Liver (tissue), 9 donors: ENCODE measurements around the gene CDK19. TPM values are rescaled to one million over a fixed set of nuclear protein-coding genes. Genes with fewer than 3 reads are reported as not detected.

Source experiments
- DNase-seq: peaks from one replicate; pipeline ENCODE4 v3.0.0-alpha.2; 2017; ENCODE audit warnings: low spot score
- H3K27ac ChIP-seq, 2 donors: one replicate each; pipeline ENCODE4 v1.7.0; 2013; ENCODE audit warnings: inconsistent platforms in 2 of 2, low read length in 2 of 2, control low read depth in 1 of 2, low read depth in 1 of 2, mild to moderate bottlenecking in 1 of 2
- H3K27me3 ChIP-seq, 4 donors: one replicate each; pipeline versions ENCODE4 v1.6.1 to v1.7.0; 2013; ENCODE audit warnings: low read length in 3 of 4, inconsistent platforms in 1 of 4, mild to moderate bottlenecking in 1 of 4, moderate library complexity in 1 of 4; ENCODE audit not compliant: control insufficient read depth in 4 of 4, insufficient read depth in 4 of 4
- H3K36me3 ChIP-seq, 4 donors: one replicate each; pipeline versions ENCODE4 v1.6.1 to v1.7.0; 2013; ENCODE audit warnings: low read length in 3 of 4, mild to moderate bottlenecking in 3 of 4, low read depth in 1 of 4, moderate library complexity in 1 of 4; ENCODE audit not compliant: control insufficient read depth in 4 of 4, insufficient read depth in 3 of 4
- H3K4me1 ChIP-seq, 4 donors: one replicate each; pipeline versions ENCODE4 v1.6.1 to v1.7.0; 2013; ENCODE audit warnings: low read length in 3 of 4, mild to moderate bottlenecking in 3 of 4, moderate library complexity in 1 of 4; ENCODE audit not compliant: control insufficient read depth in 4 of 4, insufficient read depth in 4 of 4
- H3K4me3 ChIP-seq, 3 donors: one replicate each; pipeline versions ENCODE4 v1.6.1 to v1.7.0; 2013; ENCODE audit warnings: low read length in 3 of 3, control low read depth in 1 of 3, low read depth in 1 of 3, mild to moderate bottlenecking in 1 of 3
- H3K9ac ChIP-seq, 2 donors: one replicate each; pipeline ENCODE4 v1.7.0; 2013; ENCODE audit warnings: low read length in 2 of 2, mild to moderate bottlenecking in 2 of 2, moderate library complexity in 2 of 2, control low read depth in 1 of 2, low read depth in 1 of 2
- H3K9me3 ChIP-seq, 4 donors: one replicate each; pipeline versions ENCODE4 v1.6.1 to v1.7.0; 2013; ENCODE audit warnings: low read length in 3 of 4; ENCODE audit not compliant: control insufficient read depth in 4 of 4
- EGR1 ChIP-seq, 2 donors: IDR thresholded peaks; 2 replicates each; pipeline ENCODE4 v1.6.1; 2016 to 2018; ENCODE audit warnings: antibody characterized with exemption in 2 of 2, low read depth in 2 of 2
- FOXA1 ChIP-seq: IDR thresholded peaks from 2 replicates; pipeline ENCODE4 v1.6.1; 2016; ENCODE audit warnings: antibody characterized with exemption
- FOXA2 ChIP-seq: IDR thresholded peaks from 2 replicates; pipeline ENCODE4 v1.6.1; 2016; ENCODE audit warnings: antibody characterized with exemption
- GABPA ChIP-seq, 2 donors: IDR thresholded peaks in 1 of 2; conservative IDR thresholded peaks in 1 of 2; 2 replicates each; pipeline ENCODE4 v1.6.1; 2016; ENCODE audit warnings: antibody characterized with exemption in 2 of 2, mild to moderate bottlenecking in 1 of 2, moderate library complexity in 1 of 2
- HNF4A ChIP-seq, 2 donors: conservative IDR thresholded peaks; 2 replicates each; pipeline ENCODE4 v1.6.1; 2016; ENCODE audit warnings: antibody characterized with exemption in 2 of 2, mild to moderate bottlenecking in 2 of 2
- JUND ChIP-seq, 2 donors: IDR thresholded peaks; 2 replicates each; pipeline ENCODE4 v1.6.1; 2016; ENCODE audit warnings: antibody characterized with exemption in 2 of 2
- NR2F2 ChIP-seq: IDR thresholded peaks from 2 replicates; pipeline ENCODE4 v1.6.1; 2016; ENCODE audit warnings: antibody characterized with exemption
- RAD21 ChIP-seq, 2 donors: IDR thresholded peaks; 2 replicates each; pipeline ENCODE4 v1.6.1; 2016; ENCODE audit warnings: antibody characterized with exemption in 2 of 2, mild to moderate bottlenecking in 2 of 2
- RXRA ChIP-seq, 2 donors: IDR thresholded peaks; 2 replicates each; pipeline ENCODE4 v1.6.1; 2017 to 2018; ENCODE audit warnings: antibody characterized with exemption in 2 of 2, mild to moderate bottlenecking in 1 of 2
- SP1 ChIP-seq: IDR thresholded peaks from 2 replicates; pipeline ENCODE4 v1.6.1; 2018; ENCODE audit warnings: antibody characterized with exemption, mild to moderate bottlenecking
- TAF1 ChIP-seq: conservative IDR thresholded peaks from 2 replicates; pipeline ENCODE4 v1.6.1; 2016; ENCODE audit warnings: antibody characterized with exemption, mild to moderate bottlenecking
- YY1 ChIP-seq: IDR thresholded peaks from 2 replicates; pipeline ENCODE4 v1.6.1; 2016; ENCODE audit warnings: antibody characterized with exemption, mild to moderate bottlenecking
- WGBS: extraction: QIAGEN DNeasy Blood & Tissue Kit; methylation state at CpG from one replicate; pipeline ENCODE4 v1.1.7; 2013; 5-methylcytosine and 5-hydroxymethylcytosine counted together
- polyA plus RNA-seq, 2 donors: library from polyadenylated mRNA; stranded (reverse) in 1 of 2; unstranded in 1 of 2; fragments of 200-250 nt in 1 of 2; fragments of >200 nt in 1 of 2; fragmentation: Nextera tagmentation in 1 of 2; extraction: Ambion mirVana in 1 of 2; gene quantifications; one replicate each; pipeline versions ENCODE4 v1.2.1 to v1.2.3, GENCODE V29; 2013 to 2015
- total RNA-seq, 2 donors: library from RNA; depleted of rRNA; stranded (reverse); fragments of >200 nt; gene quantifications; one replicate each; pipeline ENCODE4 v1.2.3, GENCODE V29; 2014
- TF ChIP-seq, protein P1 (sequence below): IDR thresholded peaks from 2 replicates; pipeline ENCODE4 v1.6.1; 2016; ENCODE audit warnings: antibody characterized with exemption
- TF ChIP-seq, protein P2 (sequence below): fragments of 150-350 bp; IDR thresholded peaks from 2 replicates; pipeline ENCODE4 v1.5.1; 2017; ENCODE audit warnings: improper control_type of control experiment, low read depth, low read length; ENCODE audit not compliant: missing input control
- TF ChIP-seq, protein P3 (sequence below): IDR thresholded peaks from 2 replicates; pipeline ENCODE4 v1.6.1; 2016; ENCODE audit warnings: antibody characterized with exemption
- donor health status: healthy.
- donor health status: healthy.
- donor health status: healthy.
- donor health status: healthy.
- donor health status: healthy.

CDK19 gene
- total and polyA plus RNA-seq, 4 donors = 1.8 to 7.6 (median 3.9) TPM

DNA sequence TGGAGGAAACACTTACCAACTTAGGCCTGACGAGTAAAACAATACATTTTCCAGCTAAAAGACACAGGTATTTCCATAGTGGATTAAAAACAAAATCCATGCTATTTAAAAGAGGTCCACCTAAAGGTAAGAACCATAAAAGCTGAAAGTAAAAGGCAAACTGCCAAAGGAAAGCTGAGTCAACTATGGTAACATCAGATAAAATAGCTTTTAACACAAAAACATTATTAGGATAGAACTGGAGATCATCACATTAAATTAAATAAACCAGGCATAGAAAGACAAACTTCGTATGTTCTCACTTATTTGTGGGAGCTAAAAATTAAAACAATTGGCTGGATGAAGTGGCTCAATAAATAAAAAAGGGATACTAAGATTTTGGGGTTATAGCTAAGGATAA is 172.1 kb downstream of the CDK19 start:
- WGBS = 88% methylated on average over 2 of the region's 2 CpGs
- no peak for DNase-seq
- TF ChIP-seq HNF4A (conservative IDR thresholded peaks at IDR 0.05) = no peak
- TF ChIP-seq TAF1 = no peak
- TF ChIP-seq, protein P1, sequence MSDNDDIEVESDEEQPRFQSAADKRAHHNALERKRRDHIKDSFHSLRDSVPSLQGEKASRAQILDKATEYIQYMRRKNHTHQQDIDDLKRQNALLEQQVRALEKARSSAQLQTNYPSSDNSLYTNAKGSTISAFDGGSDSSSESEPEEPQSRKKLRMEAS = no peak
- TF ChIP-seq, protein P2, sequence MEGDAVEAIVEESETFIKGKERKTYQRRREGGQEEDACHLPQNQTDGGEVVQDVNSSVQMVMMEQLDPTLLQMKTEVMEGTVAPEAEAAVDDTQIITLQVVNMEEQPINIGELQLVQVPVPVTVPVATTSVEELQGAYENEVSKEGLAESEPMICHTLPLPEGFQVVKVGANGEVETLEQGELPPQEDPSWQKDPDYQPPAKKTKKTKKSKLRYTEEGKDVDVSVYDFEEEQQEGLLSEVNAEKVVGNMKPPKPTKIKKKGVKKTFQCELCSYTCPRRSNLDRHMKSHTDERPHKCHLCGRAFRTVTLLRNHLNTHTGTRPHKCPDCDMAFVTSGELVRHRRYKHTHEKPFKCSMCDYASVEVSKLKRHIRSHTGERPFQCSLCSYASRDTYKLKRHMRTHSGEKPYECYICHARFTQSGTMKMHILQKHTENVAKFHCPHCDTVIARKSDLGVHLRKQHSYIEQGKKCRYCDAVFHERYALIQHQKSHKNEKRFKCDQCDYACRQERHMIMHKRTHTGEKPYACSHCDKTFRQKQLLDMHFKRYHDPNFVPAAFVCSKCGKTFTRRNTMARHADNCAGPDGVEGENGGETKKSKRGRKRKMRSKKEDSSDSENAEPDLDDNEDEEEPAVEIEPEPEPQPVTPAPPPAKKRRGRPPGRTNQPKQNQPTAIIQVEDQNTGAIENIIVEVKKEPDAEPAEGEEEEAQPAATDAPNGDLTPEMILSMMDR = no peak
- TF ChIP-seq JUND (IDR thresholded peaks at IDR 0.05) = no peak
- TF ChIP-seq FOXA2 = no peak
- no peak for TF ChIP-seq SP1
- TF ChIP-seq YY1 = no peak
- TF ChIP-seq RAD21 (IDR thresholded peaks at IDR 0.05) = no peak
- Histone ChIP-seq H3K9me3 (no peaks in the 10 kb centered on the region), H3K27ac (no peak overlapping the region), H3K27me3 (no peaks in the 10 kb centered on the region), H3K4me1 (no peaks in the 10 kb centered on the region), H3K4me3 (no peak overlapping the region), H3K9ac (no peak overlapping the region), H3K36me3 (peaks cover 0 to 11% (median 5%) of the 10 kb centered on the region in 4 donors)

DNA sequence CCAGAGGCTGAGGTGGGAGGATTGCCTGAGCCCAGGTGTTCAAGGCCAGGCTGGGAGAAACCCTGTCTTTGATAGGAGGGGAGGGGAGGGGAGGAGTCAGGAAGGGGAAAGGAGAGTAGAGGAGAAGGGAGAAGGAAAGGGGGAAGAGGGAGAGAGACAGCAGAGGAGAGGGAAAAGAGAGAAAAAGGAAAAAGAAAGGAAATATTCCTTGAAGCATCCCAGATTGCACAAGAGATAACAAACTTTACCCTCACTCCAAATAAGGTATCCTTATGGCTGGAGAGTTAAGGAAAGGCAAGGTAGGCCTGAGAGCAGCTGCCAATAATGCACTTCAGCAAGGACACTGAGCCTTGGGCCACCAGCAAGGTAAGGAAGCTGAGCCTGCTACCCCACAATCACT is 172.6 kb downstream of the CDK19 start:
- peaks cover 0 to 11% (median 5%) of the 10 kb centered on the region in 4 donors for H3K36me3 ChIP-seq
- no peaks in the 10 kb centered on the region for H3K27me3 ChIP-seq
- H3K27ac ChIP-seq = no peak overlapping the region
- H3K9ac ChIP-seq = no peak overlapping the region
- no peaks in the 10 kb centered on the region for H3K4me1 ChIP-seq
- H3K4me3 ChIP-seq = no peak overlapping the region
- DNase-seq = no peak
- no peak for TF ChIP-seq JUND (IDR thresholded peaks at IDR 0.05)
- TF ChIP-seq, protein P3, sequence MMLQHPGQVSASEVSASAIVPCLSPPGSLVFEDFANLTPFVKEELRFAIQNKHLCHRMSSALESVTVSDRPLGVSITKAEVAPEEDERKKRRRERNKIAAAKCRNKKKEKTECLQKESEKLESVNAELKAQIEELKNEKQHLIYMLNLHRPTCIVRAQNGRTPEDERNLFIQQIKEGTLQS = no peak
- H3K9me3 ChIP-seq = no peaks in the 10 kb centered on the region

DNA sequence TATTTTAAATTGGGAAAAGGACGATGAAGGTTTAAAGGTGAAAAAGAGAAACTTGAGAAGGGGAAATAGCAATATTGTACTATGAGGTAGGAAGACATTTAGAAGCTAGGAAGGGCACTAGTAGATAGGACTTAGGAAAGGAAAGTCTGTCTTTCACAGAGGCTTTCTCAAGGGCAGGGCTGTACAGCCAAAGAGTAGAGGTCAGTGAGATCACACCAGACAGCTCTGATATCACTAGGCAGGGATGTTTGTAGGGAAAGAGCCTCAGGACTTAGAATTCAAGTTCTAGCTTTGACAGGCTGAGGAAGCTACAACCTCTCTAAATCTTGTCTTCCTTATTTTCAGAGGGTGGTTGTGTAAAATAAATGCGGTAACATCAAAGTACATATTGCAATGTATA is 178.5 kb downstream of the CDK19 start:
- Histone ChIP-seq H3K36me3 (peaks cover 0 to 1% (median 0%) of the 10 kb centered on the region in 4 donors), H3K4me1 (no peaks in the 10 kb centered on the region), H3K9ac (no peak overlapping the region), H3K4me3 (no peak overlapping the region), H3K27ac (no peak overlapping the region), H3K9me3 (no peaks in the 10 kb centered on the region), H3K27me3 (no peaks in the 10 kb centered on the region)
- TF ChIP-seq GABPA (IDR thresholded peaks at IDR 0.05 in 1 of 2, conservative IDR thresholded peaks at IDR 0.05 in 1 of 2) = no peak
- no peak for TF ChIP-seq YY1
- TF ChIP-seq, protein P1 = no peak
- TF ChIP-seq NR2F2 = no peak
- no peak for TF ChIP-seq EGR1 (IDR thresholded peaks at IDR 0.05; ENCODE audit: low read depth in 2 of 2)
- TF ChIP-seq RAD21 (IDR thresholded peaks at IDR 0.05) = no peak
- TF ChIP-seq FOXA1 = no peak
- no peak for TF ChIP-seq RXRA (IDR thresholded peaks at IDR 0.05)
- TF ChIP-seq, protein P3 = no peak
- WGBS = 97% methylated on average over 2 of the region's 2 CpGs
- DNase-seq = no peak
